Activated CD4-positive, alpha-beta memory T cell treated with anti-CD3 and anti-CD28 coated beads, Interleukin-2, amount 10 ng/mL, durations not matched to agents 7 days and 5 days (primary cell): ENCODE results near the gene CLDN22. TPM values are rescaled to one million over a fixed set of nuclear protein-coding genes. Genes with fewer than 3 reads are reported as not detected.

Experiments used
- CTCF ChIA-PET: fragments of 350-600 bp; sonication (Branson Sonifier 250); formaldehyde crosslinking; loops from one replicate; lab custom pipeline; 2021; ENCODE audit warnings: antibody characterized with exemption, inconsistent platforms; lab: Charles Lee
- POLR2A ChIA-PET: fragments of 350-600 bp; sonication (Branson Sonifier 250); formaldehyde crosslinking; loops from one replicate; lab custom pipeline; 2021; ENCODE audit warnings: antibody characterized with exemption; lab: Charles Lee
- DNase-seq: peaks from one replicate; pipeline ENCODE4 v3.0.0-alpha.2; 2020
- H3K27ac Mint-ChIP-seq: one replicate; pipeline ENCODE4 v1.8.0; 2021; ENCODE audit warnings: mild to moderate bottlenecking, mixed read lengths
- H3K27me3 Mint-ChIP-seq: one replicate; pipeline ENCODE4 v1.8.0; 2021; ENCODE audit warnings: mixed read lengths
- H3K36me3 Mint-ChIP-seq: one replicate; pipeline ENCODE4 v1.8.0; 2021; ENCODE audit warnings: low read depth, mixed read lengths
- H3K4me1 Mint-ChIP-seq: one replicate; pipeline ENCODE4 v1.8.0; 2021; ENCODE audit warnings: mixed read lengths
- H3K4me3 Mint-ChIP-seq: one replicate; pipeline ENCODE4 v1.8.0; 2021; ENCODE audit warnings: mild to moderate bottlenecking, mixed read lengths
- H3K9me3 Mint-ChIP-seq: one replicate; pipeline ENCODE4 v1.8.0; 2021; ENCODE audit warnings: mixed read lengths
- total RNA-seq, 2 experiments: library from RNA; stranded (reverse); gene quantifications; one replicate each; pipeline ENCODE4 v1.2.3, GENCODE V29; 2021

Gene CLDN22
- total RNA-seq: not detected

DNA sequence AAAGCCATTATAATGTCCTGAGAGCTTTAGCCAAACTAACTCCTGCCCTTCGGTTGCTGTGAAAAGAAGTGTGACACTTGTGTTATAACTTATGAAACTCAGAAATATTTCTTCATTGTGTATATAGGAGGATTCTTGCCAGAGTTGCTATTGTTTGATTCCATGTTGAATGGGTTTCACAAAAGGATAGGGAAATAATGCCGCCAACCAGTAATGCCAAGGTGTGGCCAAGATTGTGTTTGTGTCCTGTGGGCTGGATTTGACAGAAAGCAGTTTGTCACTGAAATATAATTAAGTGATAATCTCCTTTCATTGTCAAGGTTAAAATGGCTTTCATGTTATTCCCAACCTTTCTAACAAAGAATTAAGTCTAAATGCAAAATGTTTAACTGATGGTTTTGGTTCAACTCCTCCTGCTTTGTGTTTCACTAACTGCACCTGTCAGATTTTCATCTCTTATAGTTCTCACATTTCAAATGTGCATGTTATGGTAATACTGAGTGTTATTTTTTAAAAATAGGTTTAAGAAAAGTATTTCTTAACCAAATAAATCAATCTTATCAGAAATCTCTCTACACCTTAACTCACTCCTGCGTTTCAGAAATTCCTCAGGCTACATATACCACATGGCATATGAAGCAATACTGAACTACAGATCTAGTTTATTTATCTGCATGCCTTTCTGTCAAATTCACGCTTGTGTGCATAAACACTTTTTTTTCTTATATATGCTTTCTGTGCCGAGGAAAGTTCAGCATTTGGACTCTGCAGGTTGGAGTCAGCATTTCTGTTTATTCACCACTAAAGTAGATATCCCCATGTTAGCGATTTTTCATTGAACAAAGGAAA is at the start of gene CLDN22:
TSS of gene CLDN22 (minus strand) at position 66 of the 849 bp plus-strand sequence. CDS start at position 8, 58 bp downstream.
- Mint-ChIP-seq H3K27ac (no peak within 1 kb of the TSS), H3K4me1 (peaks cover 7% of the 10 kb centered on the region), H3K36me3 (no peaks in the 10 kb centered on the region), H3K27me3 (no peaks in the 10 kb centered on the region), H3K9me3 (no peaks in the 10 kb centered on the region), H3K4me3 (no peak within 1 kb of the TSS)
- DNase-seq: no peak
- ChIA-PET CTCF (interaction anchor here (0.5 kb wide), 1 partner anchor 482 kb away, joined by 5 read pairs; no protein-coding TSS in a partner anchor), POLR2A (no interaction called here)

DNA sequence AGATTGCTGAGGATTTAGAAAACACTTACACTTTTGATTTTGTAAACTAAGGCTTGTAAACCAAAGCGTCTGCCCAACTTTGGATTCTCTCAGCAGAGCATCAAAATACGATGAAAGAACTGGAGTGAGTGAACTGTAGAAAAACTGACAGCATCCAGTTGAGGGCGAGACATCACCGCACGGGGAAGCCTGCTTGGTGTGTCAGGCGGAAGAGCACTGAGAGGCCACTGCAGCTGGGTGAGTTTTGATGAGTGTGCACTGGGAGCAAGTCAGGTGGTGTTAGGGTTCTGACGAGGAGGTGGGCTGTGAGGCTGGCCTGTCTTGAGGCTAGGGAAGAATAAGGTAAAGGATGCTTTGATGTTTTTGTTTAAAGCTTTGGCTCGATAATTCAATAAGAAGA is 49.0 kb upstream of the CLDN22 start:
- DNase-seq: no peak
- H3K27ac Mint-ChIP-seq: no peak overlapping the region
- H3K27me3 Mint-ChIP-seq: no peaks in the 10 kb centered on the region
- ChIA-PET CTCF (no interaction called here), POLR2A (no interaction called here)
- no peak overlapping the region for H3K4me3 Mint-ChIP-seq
- no peaks in the 10 kb centered on the region for H3K36me3 Mint-ChIP-seq
- no peaks in the 10 kb centered on the region for H3K9me3 Mint-ChIP-seq
- H3K4me1 Mint-ChIP-seq: no peaks in the 10 kb centered on the region

DNA sequence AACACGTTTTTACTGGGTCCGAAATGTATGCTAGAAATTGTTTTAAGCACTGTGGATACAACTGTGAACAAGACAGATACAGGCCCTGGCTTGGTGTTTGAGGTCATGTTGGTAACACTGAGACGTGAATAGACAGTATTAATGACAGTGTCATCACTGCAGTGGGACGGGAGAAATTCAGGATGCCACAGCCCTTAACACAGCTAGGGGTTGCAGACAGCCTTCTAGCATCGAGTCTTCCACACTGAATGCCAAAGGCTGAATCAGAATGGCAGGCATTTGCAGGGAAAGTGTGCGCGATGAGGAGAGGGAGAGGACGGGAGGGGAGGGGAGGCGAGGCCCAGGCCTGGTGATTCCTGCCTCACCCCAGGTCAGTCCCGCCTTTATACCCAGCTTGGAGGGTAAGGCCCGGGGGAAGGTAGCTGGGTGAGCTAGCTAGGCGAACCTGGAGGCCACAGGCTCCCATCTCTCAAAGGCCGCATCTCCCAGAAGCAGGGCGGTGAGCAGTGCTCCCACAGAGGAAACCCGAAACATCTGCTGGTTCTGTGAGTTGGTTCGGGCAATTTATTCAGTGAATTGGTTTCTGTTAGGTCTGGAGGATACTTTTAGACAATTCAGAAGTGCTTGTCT is 46.2 kb upstream of the CLDN22 start:
- no peaks in the 10 kb centered on the region for H3K4me1 Mint-ChIP-seq
- no peak overlapping the region for H3K4me3 Mint-ChIP-seq
- POLR2A ChIA-PET: no interaction called here
- no peaks in the 10 kb centered on the region for H3K27me3 Mint-ChIP-seq
- CTCF ChIA-PET: no interaction called here
- no peak overlapping the region for H3K27ac Mint-ChIP-seq
- no peaks in the 10 kb centered on the region for H3K36me3 Mint-ChIP-seq
- DNase-seq: no peak
- H3K9me3 Mint-ChIP-seq: no peaks in the 10 kb centered on the region

DNA sequence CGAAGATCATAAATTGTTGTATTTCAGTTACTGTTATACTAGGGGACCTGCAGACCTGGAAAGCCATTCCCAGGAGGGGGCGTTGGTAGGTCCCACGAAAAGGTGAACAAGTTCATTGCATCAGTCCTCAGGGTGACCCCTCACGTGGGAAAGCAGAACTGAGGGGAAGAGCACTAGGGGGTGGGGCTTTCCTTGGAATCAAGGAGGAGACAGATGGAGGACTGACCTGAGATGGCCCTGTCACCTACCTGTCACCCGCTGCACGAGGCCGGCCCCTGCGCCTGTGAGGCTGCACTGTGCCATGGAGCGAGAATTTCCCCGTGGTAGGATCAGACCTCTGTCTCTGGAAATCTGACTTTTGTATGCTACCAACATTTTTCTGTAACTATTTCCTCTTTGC is 43.9 kb upstream of the CLDN22 start:
- Mint-ChIP-seq H3K9me3 (no peaks in the 10 kb centered on the region), H3K4me3 (no peak overlapping the region), H3K27ac (no peak overlapping the region), H3K36me3 (no peaks in the 10 kb centered on the region), H3K27me3 (no peaks in the 10 kb centered on the region), H3K4me1 (no peaks in the 10 kb centered on the region)
- ChIA-PET POLR2A (no interaction called here), CTCF (interaction anchor here (1.1 kb wide), 1 partner anchor 32 kb away, joined by 3 read pairs; no protein-coding TSS in a partner anchor)
- no peak for DNase-seq

DNA sequence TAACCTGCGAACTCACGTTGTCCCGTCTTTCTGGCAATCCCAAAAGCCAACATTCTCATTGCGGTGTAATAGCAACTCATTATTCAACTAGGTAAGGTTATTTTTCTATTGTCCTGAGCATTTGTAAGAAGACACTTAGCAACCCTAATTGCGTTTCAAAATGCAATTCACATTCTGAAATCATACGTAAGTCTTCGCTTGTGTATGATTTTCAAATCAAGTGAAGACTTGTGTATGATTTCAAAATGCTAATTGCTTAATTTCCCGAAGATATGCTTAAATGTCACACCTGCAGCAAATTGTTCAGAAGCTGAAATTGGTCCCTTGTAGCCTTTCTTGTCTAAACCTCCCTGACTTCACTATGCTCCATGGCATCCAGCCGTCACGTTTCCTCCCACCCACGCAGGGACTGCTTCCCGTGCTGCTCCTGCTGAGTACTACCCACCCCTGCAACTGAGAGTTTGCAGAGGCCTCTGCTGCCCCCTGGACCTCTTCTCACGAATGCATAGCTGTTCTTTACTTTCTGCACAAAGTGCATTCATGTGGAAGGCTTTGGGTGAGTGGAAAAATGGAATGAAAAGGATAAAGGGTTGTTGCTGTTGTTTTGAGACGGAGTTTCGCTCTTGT is 43.0 kb upstream of the CLDN22 start:
- ChIA-PET CTCF (interaction anchor here (1.1 kb wide), 1 partner anchor 33 kb away, joined by 3 read pairs; no protein-coding TSS in a partner anchor), POLR2A (no interaction called here)
- Mint-ChIP-seq H3K9me3 (no peaks in the 10 kb centered on the region), H3K36me3 (no peaks in the 10 kb centered on the region), H3K27ac (no peak overlapping the region), H3K4me3 (no peak overlapping the region), H3K27me3 (no peaks in the 10 kb centered on the region), H3K4me1 (no peaks in the 10 kb centered on the region)
- no peak for DNase-seq

DNA sequence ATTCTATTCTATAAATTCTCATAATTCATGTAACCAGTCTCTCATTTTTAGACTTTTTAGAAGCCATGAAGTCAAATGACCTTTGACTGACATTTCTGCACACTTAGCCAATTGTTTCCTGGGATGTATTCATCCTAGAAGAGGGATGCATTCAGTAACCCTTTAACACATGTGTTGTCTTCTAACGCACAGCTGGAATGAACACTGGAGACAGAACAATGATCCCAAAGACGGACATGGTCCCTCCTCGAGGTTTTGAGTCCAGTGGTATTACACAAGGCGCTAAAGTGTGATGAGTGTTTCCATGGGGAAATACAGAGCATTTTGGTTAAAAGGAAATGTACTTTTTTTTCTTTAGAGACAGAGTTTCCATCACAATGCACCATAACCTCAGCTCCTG is 42.0 kb upstream of the CLDN22 start:
- no peaks in the 10 kb centered on the region for H3K27me3 Mint-ChIP-seq
- H3K4me3 Mint-ChIP-seq: no peak overlapping the region
- H3K36me3 Mint-ChIP-seq: no peaks in the 10 kb centered on the region
- H3K4me1 Mint-ChIP-seq: no peaks in the 10 kb centered on the region
- ChIA-PET CTCF (no interaction called here), POLR2A (no interaction called here)
- no peak overlapping the region for H3K27ac Mint-ChIP-seq
- DNase-seq: no peak
- H3K9me3 Mint-ChIP-seq: no peaks in the 10 kb centered on the region

DNA sequence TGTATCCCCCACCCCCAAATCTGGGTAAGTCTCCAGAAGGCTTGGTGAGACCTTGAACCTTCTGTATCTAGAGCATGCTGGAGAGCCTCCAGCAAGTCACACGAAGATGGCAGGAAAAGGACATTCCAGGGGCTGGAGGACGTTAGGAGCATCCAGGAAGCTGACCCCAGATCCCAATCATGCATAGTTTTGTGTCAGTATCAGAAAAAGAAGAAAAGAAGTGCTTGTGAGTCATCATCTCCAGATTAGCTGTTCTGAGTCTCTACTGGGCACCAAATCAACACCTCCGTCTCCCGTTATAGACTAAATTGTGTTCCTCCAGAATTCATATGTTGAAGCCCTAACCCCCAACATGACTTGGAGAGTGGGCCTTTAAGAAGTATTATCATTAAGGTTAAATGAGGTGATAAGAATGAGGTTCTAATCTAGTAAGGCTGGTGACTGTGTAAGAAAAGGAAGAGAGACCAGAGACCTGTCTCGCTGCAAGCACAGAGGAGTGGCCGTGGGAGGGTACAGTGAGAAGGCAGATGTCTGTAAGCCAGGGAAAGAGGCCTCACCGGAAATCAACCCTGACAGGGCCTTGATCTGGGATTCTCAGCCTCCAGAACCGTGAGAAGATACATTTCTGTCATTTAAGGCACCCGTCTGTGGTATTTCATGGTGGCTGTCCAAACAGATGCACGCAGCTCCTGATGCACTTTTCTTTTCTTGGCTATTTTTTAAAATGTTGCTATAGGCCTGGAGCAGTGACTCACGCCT is 40.3 kb upstream of the CLDN22 start:
- H3K27ac Mint-ChIP-seq: no peak overlapping the region
- ChIA-PET CTCF (no interaction called here), POLR2A (no interaction called here)
- no peaks in the 10 kb centered on the region for H3K9me3 Mint-ChIP-seq
- H3K27me3 Mint-ChIP-seq: no peaks in the 10 kb centered on the region
- H3K4me1 Mint-ChIP-seq: no peaks in the 10 kb centered on the region
- H3K4me3 Mint-ChIP-seq: no peak overlapping the region
- no peak for DNase-seq
- no peaks in the 10 kb centered on the region for H3K36me3 Mint-ChIP-seq

DNA sequence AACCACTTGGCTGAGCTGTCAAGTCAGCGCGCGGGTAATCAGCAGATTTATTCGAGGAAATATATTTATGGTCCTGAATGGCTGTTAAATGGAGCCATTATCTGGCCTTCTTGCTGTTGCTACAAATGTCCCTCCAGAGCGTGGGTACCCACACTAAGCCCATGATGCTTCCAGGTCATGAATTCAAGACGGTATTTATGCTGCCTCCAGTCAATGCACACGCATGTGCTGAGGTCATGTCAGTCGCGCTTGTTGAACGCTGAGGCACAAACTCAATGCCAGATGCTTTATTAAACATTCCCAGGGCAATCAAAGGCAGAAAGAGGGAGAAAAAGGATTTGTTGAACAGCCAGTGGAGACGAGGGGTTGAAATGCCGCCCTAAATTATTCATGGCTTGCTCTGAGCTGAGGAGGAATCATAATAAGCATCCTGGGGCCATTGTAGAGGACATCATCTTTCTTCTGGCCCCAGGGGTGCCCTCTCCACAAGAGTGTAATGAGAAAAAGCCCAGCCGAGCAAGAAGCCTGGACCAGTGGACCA is 38.2 kb upstream of the CLDN22 start:
- Mint-ChIP-seq H3K4me1 (no peaks in the 10 kb centered on the region), H3K9me3 (no peaks in the 10 kb centered on the region), H3K27me3 (no peaks in the 10 kb centered on the region), H3K4me3 (no peak overlapping the region), H3K36me3 (no peaks in the 10 kb centered on the region), H3K27ac (no peak overlapping the region)
- ChIA-PET POLR2A (no interaction called here), CTCF (no interaction called here)
- no peak for DNase-seq

DNA sequence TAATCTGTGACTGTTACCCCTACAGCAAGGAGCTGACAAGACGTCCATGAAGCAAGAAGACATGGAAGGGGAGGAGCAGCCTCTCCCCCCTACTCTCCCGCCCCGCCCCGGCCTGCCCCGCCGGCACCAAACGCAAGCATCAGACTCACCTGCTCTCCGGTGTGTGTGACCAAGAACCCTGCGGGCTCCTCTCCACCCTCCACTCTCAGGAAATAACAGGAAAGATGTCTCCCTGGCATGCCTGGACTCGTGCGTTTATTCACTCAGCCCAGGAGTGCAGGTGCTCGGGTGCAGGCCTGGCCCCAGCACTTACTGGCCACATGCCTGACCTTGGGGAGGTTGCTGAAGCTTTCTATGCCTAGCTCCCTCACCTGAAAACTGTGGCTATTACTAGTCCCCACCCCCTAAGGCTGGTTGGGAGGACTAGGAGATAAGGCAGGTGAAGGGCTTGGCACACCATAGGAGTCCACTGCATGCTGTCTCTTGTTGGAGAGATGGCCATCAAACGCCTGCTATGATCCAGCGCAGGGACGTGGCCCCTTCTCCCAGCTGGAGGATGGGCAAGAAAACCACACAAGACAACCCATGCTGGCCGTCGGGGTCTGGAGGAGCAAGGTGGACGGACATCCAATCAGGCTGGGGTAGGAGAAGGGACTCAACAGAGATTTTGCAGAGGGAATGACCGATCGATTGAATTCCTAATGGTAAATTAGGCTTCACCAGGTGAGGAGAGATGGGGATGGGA is 37.0 kb upstream of the CLDN22 start:
- POLR2A ChIA-PET: no interaction called here
- DNase-seq: no peak
- H3K27ac Mint-ChIP-seq: no peak overlapping the region

DNA sequence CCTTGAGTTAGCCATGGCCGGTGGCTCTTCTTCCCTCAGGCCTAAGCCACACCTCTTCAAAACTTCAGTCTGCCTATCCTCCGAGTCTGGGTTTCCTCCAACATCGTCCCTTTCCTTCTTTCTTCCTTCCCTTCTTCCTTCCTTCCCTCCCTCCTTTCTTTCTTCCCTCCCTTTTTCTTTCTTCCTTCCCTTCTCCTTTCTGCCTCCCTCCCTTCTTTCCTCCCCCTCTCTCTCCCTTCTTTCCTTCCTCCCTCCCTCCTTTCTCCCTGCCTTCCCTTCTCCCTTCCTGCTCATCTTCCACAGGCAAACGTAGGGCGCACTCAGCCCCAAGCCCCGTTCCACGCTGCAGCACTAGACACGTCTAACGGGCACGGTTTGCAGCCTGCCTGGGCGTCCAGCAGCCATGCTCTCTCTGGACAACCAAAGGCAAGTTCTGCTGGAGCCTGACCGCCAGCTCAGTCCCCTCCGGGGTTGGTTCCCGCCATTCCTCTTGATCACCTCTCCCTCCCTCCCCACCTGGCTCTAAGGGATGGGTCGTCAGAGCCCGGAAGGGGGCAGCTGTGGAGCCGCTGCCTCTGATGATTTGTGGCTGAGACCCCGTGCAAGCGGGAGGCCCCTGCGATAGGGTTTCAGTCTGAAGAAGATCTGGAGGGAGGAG is 36.2 kb upstream of the CLDN22 start:
- POLR2A ChIA-PET: no interaction called here
- Mint-ChIP-seq H3K27me3 (no peaks in the 10 kb centered on the region), H3K4me1 (no peaks in the 10 kb centered on the region), H3K4me3 (no peak overlapping the region), H3K27ac (no peak overlapping the region), H3K36me3 (no peaks in the 10 kb centered on the region), H3K9me3 (no peaks in the 10 kb centered on the region)
- no peak for DNase-seq
- CTCF ChIA-PET: no interaction called here

More for the DNA sequence above, 37.0 kb upstream of the CLDN22 start:
- no peaks in the 10 kb centered on the region for H3K27me3 Mint-ChIP-seq
- H3K36me3 Mint-ChIP-seq: no peaks in the 10 kb centered on the region
- no peak overlapping the region for H3K4me3 Mint-ChIP-seq
- no peaks in the 10 kb centered on the region for H3K4me1 Mint-ChIP-seq
- CTCF ChIA-PET: no interaction called here
- H3K9me3 Mint-ChIP-seq: no peaks in the 10 kb centered on the region

DNA sequence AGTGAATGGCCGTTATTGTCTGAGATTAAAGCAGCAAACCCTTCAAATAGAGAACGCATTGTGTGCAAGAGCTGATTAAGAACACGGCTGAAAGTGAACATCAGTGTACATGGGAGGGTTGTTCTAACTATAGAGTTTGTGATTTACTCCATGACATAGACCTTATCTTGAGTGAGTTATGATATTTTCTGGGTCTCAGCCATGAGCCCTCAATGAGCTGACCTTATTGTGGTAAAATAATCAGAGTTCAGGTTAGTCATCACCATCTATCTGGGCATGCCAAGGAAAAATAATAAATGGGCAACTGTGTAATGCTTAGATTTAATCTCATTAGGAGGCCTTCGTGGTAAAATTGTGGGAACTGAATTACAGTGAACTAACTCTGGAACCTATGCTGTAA is 35.3 kb upstream of the CLDN22 start:
- peaks cover 3% of the 10 kb centered on the region for H3K9me3 Mint-ChIP-seq
- H3K4me3 Mint-ChIP-seq: no peak overlapping the region
- ChIA-PET POLR2A (no interaction called here), CTCF (no interaction called here)
- no peak overlapping the region for H3K27ac Mint-ChIP-seq
- H3K27me3 Mint-ChIP-seq: peaks cover 2% of the 10 kb centered on the region
- H3K4me1 Mint-ChIP-seq: peaks cover 2% of the 10 kb centered on the region
- no peaks in the 10 kb centered on the region for H3K36me3 Mint-ChIP-seq
- DNase-seq: no peak

DNA sequence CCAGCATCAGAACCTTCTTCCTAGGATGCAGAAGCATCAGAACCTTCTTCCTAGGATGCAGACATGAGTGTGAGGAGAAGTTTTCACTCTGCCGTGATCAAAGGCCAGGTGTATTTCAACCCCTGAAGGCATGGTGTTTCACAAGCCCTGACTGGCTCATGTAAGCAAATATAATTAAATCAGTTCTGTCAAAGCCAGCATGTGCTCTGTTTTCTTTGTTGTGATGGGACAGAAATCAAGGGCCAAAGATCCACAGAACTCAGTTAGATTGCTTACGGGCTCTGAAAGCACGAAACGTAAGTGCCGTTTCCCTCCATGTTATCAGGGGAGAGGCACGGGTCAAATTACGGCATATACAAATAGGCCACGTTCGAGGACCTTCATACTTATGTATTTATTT is 34.1 kb upstream of the CLDN22 start:
- DNase-seq: no peak
- CTCF ChIA-PET: no interaction called here
- no peak overlapping the region for H3K4me3 Mint-ChIP-seq
- POLR2A ChIA-PET: no interaction called here
- H3K27ac Mint-ChIP-seq: no peak overlapping the region
- peaks cover 5% of the 10 kb centered on the region for H3K9me3 Mint-ChIP-seq
- peaks cover 2% of the 10 kb centered on the region for H3K27me3 Mint-ChIP-seq
- peaks cover 5% of the 10 kb centered on the region for H3K36me3 Mint-ChIP-seq
- H3K4me1 Mint-ChIP-seq: peaks cover 9% of the 10 kb centered on the region
